ENCODE data around the gene WHAMM.

The WHAMM gene

GRCh38 chr15:82798104-82798503 is 11.3 kb upstream of the WHAMM start:
- TF ChIP-seq CTCF (IDR thresholded peaks at IDR 0.05; ENCODE audit: unreplicated experiment in 3 of 3), result no peak
- Mint-ChIP-seq H3K27me3 (ENCODE audit: low read depth) (no peaks in the 10 kb centered on the region), H3K27ac (no peak overlapping the region), H3K4me3 (no peak overlapping the region), H3K4me1 (no peaks in the 10 kb centered on the region), H3K9me3 (peaks cover 11% of the 10 kb centered on the region), H3K36me3 (ENCODE audit: low read depth) (peaks cover 6% of the 10 kb centered on the region)

- no peak overlapping the region for H3K27ac Mint-ChIP-seq
- peaks cover 6% of the 10 kb centered on the region for H3K36me3 Mint-ChIP-seq (ENCODE audit: low read depth)
- H3K27me3 Mint-ChIP-seq (ENCODE audit: low read depth), result no peaks in the 10 kb centered on the region
- no peak overlapping the region for H3K4me3 Mint-ChIP-seq
- H3K4me1 Mint-ChIP-seq, result peaks cover 3% of the 10 kb centered on the region
- TF ChIP-seq CTCF (IDR thresholded peaks at IDR 0.05; ENCODE audit: unreplicated experiment in 3 of 3), result no peak
- peaks cover 9% of the 10 kb centered on the region for H3K9me3 Mint-ChIP-seq
Measured at GRCh38 chr15:82798531-82799166, 10.8 kb upstream of the WHAMM start.

- no peak overlapping the region for H3K27ac Mint-ChIP-seq
- peaks cover 2% of the 10 kb centered on the region for H3K36me3 Mint-ChIP-seq (ENCODE audit: low read depth)
- no peaks in the 10 kb centered on the region for H3K27me3 Mint-ChIP-seq (ENCODE audit: low read depth)
- H3K4me3 Mint-ChIP-seq, result no peak overlapping the region
- H3K9me3 Mint-ChIP-seq, result peaks cover 2% of the 10 kb centered on the region
- H3K4me1 Mint-ChIP-seq, result peaks cover 8% of the 10 kb centered on the region
- TF ChIP-seq CTCF (IDR thresholded peaks at IDR 0.05; ENCODE audit: unreplicated experiment in 3 of 3), result no peak
Measured at GRCh38 chr15:82799183-82799841, 10.1 kb upstream of the WHAMM start.

GRCh38 chr15:82802497-82802896 is 6.9 kb upstream of the WHAMM start:
- no peak for TF ChIP-seq CTCF (IDR thresholded peaks at IDR 0.05; ENCODE audit: unreplicated experiment in 3 of 3)
- H3K27me3 Mint-ChIP-seq (ENCODE audit: low read depth), result no peaks in the 10 kb centered on the region
- H3K27ac Mint-ChIP-seq, result no peak overlapping the region
- peaks cover 26% of the 10 kb centered on the region for H3K4me1 Mint-ChIP-seq
- H3K4me3 Mint-ChIP-seq, result no peak overlapping the region
- H3K9me3 Mint-ChIP-seq, result no peaks in the 10 kb centered on the region
- no peaks in the 10 kb centered on the region for H3K36me3 Mint-ChIP-seq (ENCODE audit: low read depth)

- TF ChIP-seq CTCF (IDR thresholded peaks at IDR 0.05; ENCODE audit: unreplicated experiment in 3 of 3), result no peak
- peak overlapping the region in 1 of 3 experiments; percentile 25 for H3K4me3 Mint-ChIP-seq
- no peak overlapping the region for H3K27ac Mint-ChIP-seq
- H3K9me3 Mint-ChIP-seq, result no peaks in the 10 kb centered on the region
- H3K27me3 Mint-ChIP-seq (ENCODE audit: low read depth), result no peaks in the 10 kb centered on the region
- H3K36me3 Mint-ChIP-seq (ENCODE audit: low read depth), result no peaks in the 10 kb centered on the region
- peaks cover 33% of the 10 kb centered on the region for H3K4me1 Mint-ChIP-seq
Measured at GRCh38 chr15:82803793-82804574, 5.4 kb upstream of the WHAMM start.
